C1 segment of cervical spinal cord (tissue), 14 donors: Measurements from ENCODE around the gene TPO.

ENCODE experiments used
- DNase-seq, 14 donors: peaks; one replicate each; lab custom pipeline; 2025; lab: John Stamatoyannopoulos, UW

Gene TPO

DNA sequence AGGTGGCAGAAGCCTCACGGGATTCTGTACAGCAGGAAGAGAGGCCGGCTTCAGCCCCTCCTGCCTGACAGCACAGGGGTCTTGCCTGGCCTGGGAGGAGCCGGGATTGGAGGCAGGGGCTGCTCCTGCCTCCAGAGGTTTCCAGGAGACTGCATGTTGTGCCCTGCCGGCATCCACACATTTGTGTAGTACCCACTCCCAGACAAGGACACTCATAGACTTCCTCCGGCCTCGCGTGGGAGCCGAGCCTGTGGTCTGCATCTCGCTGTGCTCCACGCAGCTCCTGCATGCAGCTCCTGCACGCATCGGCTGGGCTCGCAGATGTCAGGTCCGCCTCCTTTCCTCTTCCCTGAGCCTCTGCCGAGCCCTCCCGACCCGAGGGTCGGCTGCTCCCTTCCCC lies 34.7 kb downstream of the TPO start:
- no peak for DNase-seq

DNA sequence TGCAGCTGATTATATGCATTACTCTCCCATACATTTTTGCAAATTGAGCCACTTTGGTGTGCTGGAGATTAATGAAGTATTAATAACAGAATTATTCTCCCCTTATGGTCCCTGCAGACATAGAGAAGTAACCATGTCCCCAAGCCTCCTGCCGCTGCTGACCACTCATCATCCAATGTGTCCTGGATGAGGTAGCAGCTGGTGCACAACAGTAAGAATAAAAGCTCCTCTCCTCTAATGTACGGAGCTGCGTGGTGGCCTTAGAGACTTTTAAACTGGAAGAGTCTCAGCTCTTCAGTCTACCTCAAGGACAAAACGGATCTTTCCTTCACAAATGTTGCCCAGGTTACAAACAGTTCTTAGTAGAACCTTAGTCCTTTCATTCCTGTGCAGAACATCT lies 37.7 kb downstream of the TPO start:
- no peak for DNase-seq

DNA sequence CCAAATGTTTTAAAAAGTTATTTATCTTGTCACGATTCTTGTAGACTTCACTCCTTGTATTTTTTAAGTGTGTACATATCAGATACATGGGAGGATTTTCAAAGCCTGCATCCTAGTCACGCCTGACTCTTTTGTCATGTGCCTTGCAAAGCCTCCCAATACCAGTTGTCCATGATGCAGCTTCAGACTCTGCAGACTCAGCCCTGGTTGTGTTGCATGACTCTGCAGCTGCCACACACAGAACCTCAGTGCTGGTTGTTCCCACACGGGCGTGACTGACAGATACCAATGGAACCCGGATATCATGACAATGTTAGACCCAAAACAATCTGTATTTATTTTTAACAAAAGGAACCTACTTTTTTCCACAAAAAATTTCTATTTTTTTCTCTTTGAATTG lies 38.2 kb downstream of the TPO start:
- no peak for DNase-seq

DNA sequence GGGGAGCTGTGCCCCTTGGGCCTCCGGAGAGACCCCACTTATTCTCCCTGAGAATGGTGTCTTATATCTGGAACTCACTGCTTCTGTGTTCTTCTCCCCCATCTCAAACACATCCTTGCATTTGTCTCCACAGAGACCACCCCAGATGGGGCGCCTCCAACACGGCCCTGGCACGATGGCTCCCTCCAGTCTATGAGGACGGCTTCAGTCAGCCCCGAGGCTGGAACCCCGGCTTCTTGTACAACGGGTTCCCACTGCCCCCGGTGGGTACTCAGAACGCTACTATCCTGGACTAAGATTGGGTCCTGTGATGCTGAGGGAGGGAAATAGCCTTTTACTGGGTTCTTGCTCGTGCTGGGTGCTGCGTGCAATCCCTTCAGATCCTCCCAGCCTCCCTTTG lies 40.3 kb downstream of the TPO start:
- DNase-seq: no peak

DNA sequence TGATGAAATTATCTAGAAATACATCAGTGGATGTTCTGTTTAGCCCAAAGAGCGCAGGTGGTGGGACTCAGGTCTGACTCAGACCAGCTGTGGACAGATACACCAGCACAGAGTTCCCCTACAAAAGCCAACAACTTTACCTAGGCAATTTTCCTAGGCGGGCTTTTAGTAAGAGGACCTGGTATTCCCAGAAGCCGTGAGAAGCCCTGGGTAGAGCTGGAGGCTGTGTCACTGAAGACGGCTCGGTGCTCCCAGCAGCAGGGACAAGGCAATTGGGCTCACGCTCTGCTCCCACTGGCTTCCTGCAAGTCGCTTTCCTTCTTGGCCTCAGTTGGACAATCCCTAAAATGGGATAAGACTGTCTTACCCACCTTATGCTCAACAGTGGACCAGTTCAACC lies 41.1 kb downstream of the TPO start:
- no peak for DNase-seq

DNA sequence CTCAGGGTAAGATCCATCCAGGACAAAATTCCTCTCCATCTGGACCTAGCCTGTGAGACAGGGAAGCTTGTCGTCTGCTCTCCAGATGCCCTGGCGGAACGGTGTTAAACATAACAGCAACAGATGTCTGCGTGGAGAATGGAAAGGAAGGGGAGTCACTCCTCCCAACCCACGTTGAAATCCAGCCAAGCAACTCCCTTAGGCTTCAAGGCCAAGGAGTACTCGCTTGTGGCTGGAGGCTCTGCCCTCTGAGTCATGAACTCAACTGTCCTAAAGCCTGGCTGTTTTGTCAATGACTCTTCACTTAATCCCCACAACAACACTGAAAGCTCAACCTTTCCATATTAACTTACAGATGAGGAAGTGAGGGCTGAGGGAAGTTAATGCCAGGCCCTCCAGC lies 42.2 kb downstream of the TPO start:
- DNase-seq: no peak

DNA sequence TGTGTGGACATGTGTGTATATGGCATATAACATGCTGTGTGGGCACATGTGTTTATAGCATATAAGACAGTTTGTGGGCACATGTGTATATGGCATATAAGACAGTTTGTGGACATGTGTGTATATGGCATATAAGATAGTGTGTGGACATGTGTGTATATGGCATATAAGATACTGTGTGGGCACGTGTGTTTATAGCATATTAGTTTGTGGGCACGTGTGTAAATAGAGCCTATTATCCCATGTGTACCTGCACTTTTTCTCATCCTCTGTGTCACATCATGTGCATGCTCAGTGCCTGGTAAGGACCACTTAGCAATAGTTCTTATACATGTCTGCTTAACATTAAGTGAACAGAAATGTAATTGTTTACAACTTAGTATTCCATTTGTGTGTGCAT lies 45.2 kb downstream of the TPO start:
- DNase-seq: no peak

DNA sequence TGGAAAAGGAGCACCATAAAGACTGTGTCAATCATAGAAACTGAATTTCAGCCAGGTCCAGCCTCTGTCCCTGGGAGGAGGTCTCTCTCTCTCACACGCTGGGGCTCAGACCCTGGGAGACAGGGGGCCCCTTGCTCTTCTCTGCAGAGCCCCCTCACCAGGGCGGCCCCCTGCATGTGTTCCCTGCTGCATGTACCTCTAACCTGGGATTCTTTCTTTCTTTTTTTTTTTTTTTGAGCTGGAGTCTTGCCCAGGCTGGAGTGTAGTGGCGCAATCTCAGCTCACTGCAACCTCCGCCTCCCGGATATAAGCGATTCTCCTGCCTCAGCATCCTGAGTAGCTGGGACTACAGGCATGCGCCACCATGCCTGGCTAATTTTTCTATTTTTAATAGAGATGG lies 46.5 kb downstream of the TPO start:
- DNase-seq: no peak

DNA sequence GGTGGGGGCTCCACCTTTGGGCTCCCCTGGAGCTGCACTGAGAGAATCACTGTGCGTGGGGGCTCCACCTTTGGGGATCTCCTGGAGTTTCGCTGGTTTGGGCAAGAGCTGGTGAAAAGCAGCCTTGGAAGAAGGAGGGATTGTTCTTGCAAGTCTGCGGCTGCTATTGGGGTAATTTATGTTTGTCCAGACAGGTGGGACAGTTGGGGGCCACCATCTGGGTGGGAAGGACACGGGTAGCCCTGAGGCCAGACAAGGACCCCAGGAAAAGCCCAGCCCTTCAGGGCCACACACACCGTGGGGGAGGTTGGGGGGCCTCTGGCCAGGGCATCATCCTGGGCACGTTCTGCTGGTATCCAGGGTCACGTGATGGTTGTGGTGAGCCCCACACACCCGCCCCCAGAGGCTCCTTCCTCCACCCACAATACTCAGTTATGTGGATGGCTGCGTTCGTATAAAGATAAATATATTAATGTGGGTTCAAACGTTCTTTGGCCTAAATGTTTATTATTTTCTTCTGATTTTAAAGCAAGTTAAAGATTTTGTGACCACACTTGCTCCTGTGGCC lies 47.7 kb downstream of the TPO start:
- no peak for DNase-seq

DNA sequence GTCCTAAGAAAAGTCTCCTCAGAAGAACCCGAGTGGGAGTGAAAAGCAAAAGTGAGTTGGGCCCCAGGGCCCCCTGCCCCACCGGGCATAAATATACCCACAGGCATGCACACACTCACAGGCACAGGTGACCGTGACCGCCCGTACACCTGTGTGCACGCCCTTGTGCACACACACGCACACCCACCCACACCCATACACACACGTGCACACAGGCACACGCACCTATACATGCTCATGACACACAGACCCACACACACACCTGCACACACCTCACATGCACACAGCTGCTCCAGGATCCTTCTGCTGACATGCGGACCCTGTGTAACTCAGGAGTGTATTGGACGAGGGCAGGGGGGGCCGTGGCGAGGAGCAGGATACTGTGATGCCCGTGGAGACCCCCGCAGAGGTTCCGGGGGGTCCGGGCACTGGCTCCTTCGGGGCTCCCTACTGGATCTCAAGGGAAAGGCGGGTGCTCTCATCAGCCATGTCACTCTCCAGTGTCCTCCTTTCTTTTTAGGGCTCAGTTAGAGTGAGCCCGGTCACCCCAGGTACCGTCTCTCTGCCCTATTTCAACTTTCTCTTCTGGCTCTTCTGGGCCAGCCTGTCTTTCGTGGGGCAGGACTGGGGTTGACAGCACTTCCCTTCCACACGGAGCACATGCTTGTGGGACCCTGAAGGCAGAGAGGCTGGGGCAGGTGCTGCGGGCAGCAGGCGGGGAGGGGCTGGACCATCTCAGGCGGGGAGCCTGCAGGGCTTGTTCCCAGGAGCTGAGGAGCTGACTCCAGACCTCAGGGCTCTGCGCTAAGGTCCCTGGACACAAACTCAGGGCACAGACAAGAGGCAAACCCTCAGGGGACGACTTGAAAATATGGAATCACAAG lies 48.5 kb downstream of the TPO start:
- no peak for DNase-seq

DNA sequence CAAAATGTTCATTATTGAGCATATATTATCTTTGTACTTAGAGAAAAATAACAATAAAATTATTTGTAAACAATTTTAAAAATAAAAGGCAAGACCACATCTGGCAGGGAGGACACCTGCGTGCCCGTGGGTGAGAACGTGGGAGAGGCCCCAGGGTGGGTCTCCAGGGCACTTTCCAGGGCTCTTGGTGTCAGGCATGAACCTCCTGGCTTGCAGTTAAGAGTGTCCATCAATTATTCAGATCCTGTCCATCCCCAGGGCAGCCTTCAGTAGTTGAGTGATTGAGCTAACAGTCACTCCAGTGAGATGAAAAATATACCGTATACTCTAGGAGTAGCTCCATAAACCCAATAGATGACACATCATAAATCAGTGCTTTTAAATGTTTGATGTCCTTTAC lies 49.7 kb downstream of the TPO start:
- no peak for DNase-seq

DNA sequence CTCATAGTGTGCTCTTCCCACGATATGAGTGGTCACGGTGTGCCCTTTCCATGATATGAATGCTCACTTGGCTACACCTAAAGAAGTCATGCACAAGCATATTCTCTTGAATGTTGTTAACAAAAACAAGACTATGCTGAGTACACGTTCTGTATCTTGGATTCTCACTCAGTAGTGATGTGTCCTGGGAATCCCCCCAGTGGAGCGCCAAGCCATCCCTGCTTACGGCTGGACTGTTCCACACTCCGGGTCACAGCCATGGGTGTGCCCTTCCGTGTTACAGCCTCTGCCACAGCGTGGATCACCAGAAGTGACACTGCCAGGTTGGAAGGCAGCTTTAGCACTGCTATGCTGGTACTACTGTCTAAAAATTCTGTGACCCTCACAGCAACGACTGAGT lies 59.1 kb downstream of the TPO start:
- DNase-seq: no peak

DNA sequence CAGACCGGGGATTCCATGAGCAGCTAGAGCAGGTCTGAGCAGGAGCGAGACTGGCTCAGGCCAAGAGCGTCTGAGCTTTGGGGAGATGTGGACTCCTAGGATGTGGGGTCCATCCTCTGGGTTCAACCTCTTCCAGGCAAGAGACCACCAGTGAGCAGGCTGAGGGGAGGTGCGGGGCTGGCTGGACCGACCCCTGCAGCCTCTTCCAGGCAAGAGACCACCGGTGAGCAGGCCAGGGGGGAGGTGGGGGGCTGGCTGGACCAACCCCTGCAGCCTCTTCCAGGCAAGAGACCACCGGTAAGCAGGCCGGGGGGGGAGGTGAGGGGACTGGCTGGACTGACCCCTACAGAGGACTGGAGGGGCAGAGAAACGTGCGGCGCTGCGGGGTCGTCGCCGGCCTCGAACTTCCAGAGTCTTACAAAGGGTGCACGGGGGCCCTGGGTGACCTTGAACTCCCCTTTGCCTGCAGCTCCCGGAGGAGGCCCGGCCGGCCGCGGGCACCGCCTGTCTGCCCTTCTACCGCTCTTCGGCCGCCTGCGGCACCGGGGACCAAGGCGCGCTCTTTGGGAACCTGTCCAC lies 63.4 kb downstream of the TPO start:
- DNase-seq: no peak

DNA sequence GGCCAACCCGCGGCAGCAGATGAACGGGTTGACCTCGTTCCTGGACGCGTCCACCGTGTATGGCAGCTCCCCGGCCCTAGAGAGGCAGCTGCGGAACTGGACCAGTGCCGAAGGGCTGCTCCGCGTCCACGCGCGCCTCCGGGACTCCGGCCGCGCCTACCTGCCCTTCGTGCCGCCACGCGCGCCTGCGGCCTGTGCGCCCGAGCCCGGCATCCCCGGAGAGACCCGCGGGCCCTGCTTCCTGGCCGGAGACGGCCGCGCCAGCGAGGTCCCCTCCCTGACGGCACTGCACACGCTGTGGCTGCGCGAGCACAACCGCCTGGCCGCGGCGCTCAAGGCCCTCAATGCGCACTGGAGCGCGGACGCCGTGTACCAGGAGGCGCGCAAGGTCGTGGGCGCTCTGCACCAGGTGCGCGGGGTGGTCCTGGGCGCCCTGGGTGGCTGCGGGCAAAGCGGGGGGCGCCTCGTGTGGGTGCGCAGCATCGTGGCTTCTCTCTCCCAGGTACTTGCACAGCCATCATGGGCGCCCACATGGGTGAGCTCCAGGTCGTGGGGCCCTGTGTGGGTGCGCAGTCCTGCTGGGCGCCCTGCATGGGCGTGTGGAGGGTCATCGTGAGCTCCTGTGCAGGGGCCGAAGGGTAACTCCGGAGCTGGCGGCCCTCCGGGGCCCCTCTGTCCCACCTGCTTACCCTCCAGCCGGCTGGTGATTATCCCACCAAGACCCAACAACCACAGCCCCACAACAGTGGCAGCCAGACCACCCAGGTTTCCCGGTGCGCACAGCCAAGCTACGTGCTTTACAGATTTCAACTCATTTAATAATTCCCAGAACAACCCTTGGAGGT lies 64.2 kb downstream of the TPO start:
- DNase-seq: no peak

DNA sequence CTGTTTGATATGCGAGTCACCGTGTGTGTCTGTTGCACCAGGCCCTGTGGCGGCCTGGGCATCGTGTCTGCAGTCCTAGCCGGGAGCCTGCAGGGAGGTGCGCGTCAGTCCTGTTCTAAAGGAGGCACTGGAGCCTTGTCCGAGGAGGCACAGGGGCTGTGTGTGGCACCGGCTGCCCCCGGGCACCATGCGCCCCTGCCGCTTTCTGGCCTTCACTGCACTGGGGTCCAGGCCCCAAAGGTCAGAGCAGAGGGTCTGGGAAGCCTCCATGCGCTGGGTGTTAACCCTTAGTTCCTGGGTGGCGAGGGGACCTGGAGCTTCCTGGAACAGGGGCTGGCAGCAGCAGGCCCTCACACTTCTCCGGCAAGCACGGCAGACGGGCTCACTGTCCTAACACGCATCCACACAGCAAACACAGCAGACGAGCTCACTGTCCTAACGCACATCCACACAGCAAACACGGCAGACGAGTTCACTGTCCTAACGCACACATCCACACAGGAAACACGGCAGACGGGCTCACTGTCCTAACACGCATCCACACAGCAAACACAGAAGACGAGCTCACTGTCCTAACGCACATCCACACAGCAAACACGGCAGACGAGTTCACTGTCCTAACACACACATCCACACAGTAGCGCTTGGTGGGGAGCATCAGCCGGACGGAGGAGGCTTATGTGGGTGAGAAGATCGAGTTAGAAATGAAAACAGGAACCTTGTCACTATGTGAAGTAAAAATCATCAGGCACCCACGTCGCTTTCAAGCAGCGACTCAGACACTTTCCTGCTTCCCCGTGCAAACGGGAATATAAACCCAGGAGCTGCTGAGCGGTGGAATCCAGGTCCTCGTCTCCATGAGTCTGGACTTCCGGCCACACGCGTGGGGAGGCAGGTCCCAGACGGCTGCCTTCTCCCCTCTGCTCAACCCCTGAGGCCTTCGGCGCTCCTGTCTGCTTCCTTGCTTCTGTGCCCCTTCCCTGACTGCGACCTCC lies 65.3 kb downstream of the TPO start:
- no peak for DNase-seq

DNA sequence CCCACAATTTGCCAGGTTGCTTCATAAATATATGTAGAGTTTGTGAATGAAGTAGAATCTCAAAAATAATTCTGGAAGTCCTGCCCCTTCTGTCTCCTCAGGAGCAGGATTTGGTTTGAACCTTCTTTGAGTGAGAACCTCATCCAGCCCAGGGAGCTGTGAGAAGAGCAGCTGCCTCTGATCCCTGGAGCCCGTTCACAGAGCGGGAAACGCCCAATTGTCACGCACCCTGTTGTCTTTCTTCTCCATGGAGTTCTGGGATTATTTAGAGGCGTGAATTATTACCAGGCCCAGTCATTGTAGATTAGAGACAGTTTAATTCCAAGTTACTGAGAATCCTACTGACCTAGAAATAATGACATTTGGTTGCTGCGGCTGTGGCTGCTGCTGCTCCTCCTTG lies 66.1 kb downstream of the TPO start:
- DNase-seq: no peak

DNA sequence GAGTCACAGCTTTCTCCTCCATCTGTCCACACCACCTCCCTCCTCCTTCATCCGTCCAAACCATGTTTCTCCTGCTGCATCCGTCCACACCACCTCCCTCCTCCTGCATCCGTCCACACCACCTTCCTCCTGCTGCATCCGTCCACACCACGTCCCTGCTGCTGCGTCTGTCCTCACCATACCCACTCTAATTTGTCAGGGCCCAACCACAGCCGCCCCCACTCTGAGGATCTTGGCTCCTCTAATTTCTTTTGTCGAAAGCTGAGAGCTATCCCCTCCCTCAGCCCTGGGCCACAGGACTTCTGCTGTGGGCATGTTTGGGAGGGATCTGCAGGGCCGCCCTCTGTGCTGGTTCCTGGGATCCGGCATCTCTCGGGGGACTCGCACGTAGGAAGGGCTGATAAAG lies 67.4 kb downstream of the TPO start:
- no peak for DNase-seq

DNA sequence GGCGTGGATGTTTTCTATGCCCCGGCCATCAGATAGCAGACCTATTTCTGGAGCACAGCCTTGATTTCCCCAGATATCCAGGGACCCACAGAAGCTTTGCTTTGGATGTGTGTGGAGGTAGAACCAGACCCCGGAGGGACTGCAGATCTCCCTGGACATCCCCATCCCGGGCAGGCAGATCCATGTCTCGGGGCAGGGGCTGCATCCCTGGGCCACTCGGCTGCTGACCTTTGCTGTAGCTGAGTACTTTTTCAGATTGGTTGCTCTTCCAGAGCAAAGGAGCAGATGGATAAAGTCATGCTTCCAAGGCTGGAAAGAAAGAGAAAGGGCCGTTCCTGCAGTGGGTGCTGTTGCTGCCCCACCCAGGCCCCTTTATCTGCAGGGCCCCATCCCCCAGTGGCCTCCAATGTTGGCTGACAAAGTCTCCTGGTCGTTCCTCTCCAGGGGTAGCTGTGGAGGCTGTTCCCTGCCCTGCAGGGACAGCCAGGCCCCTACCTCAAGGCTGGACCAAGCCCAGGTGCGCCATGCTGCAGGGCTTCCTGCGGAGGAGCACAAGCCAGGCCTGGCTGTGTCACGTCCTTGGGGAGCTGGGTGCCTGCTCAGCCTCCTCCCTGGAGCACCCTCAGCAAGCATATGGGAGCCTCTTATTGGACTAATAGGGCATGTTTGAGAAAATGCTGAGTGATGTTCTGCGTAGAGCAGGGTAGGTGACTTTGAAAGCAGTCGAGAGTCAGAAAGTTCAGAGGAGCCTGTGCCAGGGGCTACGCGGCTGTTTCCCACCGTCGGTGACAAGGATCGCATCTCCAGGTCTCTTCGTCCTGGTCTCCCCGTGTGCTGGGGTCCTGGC lies 68.4 kb downstream of the TPO start:
- no peak for DNase-seq

DNA sequence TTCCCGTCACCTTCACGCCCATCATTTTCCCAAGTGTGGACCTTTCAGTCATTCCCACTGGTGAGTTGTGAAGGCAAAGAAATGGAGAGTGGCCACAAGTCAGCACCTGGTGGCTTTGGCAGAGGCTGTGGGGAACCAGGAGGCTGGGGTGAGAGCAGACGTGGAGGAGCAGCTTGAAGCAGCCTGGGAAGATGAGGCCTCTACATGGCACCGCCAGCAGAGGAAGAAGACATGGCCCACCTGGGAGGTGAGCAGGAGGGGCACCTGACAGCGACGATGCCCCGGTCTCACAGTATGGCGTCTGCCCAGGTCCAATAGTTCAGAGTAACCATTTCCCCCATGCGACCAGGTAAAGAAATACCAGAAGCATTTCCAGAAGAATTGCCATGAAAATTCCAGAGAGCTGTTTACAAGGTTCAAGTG lies 69.0 kb downstream of the TPO start:
- DNase-seq: no peak

DNA sequence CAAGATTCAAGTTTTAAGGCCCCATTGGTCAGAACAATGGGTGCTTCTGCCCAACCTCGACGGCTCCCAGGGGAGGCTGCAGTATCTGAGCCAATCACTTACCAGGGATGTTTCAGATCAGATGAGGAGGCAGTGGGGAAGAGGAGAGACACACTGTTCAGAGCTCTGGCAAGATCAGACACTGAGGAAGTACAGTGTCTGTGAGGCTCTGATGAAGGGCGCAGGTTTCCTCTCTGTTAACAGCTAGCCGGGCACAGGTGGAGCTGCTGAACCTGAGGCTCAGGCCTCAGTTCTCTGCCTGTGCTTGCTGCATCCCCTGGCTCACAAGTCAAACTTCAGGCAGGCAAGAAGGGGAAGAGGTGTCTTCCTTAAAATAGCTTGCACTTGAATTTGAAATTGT lies 69.7 kb downstream of the TPO start:
- no peak for DNase-seq
